ENCODE measurements around the gene BBS9.
"Not testable (repeated sequence)": the region's sequence is repeated elsewhere in the genome, so short reads cannot be mapped to it uniquely, and the experiment has no call there.

GRCh38 chr7:33527613-33528012 is 398.2 kb downstream of the BBS9 start:
- TF ChIP-seq POLR2A, CTCF, EP300 (IDR thresholded peaks at IDR 0.05): not testable (repeated sequence)

Measured in suprapubic skin (tissue), 3 donors.